HEK293 (cell line): ENCODE data around the gene SH2D2A.
A peak's percentile ranks its signal among the peaks of the same experiment; 100 is the strongest.

Experiments used
- EGR2 ChIP-seq: fragments of 450-650 bp; formaldehyde crosslinking; IDR thresholded peaks from 2 replicates; pipeline ENCODE4 v1.5.1; 2016; ENCODE audit warnings: low read depth, missing biosample characterization, missing genetic modification characterization
- HIC1 ChIP-seq: fragments of 450-650 bp; formaldehyde crosslinking; IDR thresholded peaks from 2 replicates; pipeline ENCODE4 v1.5.1; 2016; ENCODE audit warnings: missing biosample characterization, missing genetic modification characterization
- KLF8 ChIP-seq: fragments of 450-650 bp; formaldehyde crosslinking; IDR thresholded peaks from 2 replicates; pipeline ENCODE4 v1.5.1; 2016; ENCODE audit warnings: missing biosample characterization, missing genetic modification characterization
- PATZ1 ChIP-seq: fragments of 450-650 bp; formaldehyde crosslinking; IDR thresholded peaks from 2 replicates; pipeline ENCODE4 v1.5.1; 2016; ENCODE audit warnings: missing biosample characterization, missing genetic modification characterization
- PRDM1 ChIP-seq: fragments of 450-650 bp; formaldehyde crosslinking; IDR thresholded peaks from 2 replicates; pipeline ENCODE4; 2016; ENCODE audit warnings: missing biosample characterization, missing genetic modification characterization
- SP7 ChIP-seq: fragments of 450-650 bp; formaldehyde crosslinking; IDR thresholded peaks from 2 replicates; pipeline ENCODE4 v1.5.1; 2016; ENCODE audit warnings: missing biosample characterization, missing genetic modification characterization
- TCF7L2 ChIP-seq: IDR thresholded peaks from 2 replicates; pipeline ENCODE4 v1.6.1; 2011; ENCODE audit warnings: low read depth, mild to moderate bottlenecking, inconsistent platforms, low read length, moderate library complexity, borderline replicate concordance
- ZBTB17 ChIP-seq: fragments of 450-650 bp; formaldehyde crosslinking; IDR thresholded peaks from 2 replicates; pipeline ENCODE4 v1.5.1; 2016; ENCODE audit warnings: missing biosample characterization, missing genetic modification characterization
- ZNF133 ChIP-seq: fragments of 450-650 bp; formaldehyde crosslinking; IDR thresholded peaks from 2 replicates; pipeline ENCODE4 v1.5.1; 2016; ENCODE audit warnings: missing biosample characterization, missing genetic modification characterization
- ZNF19 ChIP-seq: fragments of 450-650 bp; formaldehyde crosslinking; IDR thresholded peaks from 2 replicates; pipeline ENCODE4; 2016; ENCODE audit warnings: missing biosample characterization, missing genetic modification characterization, low read depth
- ZNF23 ChIP-seq: fragments of 450-650 bp; formaldehyde crosslinking; IDR thresholded peaks from 2 replicates; pipeline ENCODE4 v1.5.1; 2016; ENCODE audit warnings: missing biosample characterization, missing genetic modification characterization, borderline replicate concordance
- ZNF266 ChIP-seq: fragments of 450-650 bp; formaldehyde crosslinking; IDR thresholded peaks from 2 replicates; pipeline ENCODE4 v1.5.1; 2016; ENCODE audit warnings: missing biosample characterization, missing genetic modification characterization, low read depth
- ZNF335 ChIP-seq: fragments of 450-650 bp; formaldehyde crosslinking; conservative IDR thresholded peaks from 2 replicates; pipeline ENCODE4 v1.5.1; 2016; ENCODE audit warnings: missing biosample characterization, missing genetic modification characterization
- ZNF398 ChIP-seq: fragments of 450-650 bp; formaldehyde crosslinking; IDR thresholded peaks from 2 replicates; pipeline ENCODE4 v1.5.1; 2017; ENCODE audit warnings: missing biosample characterization, missing genetic modification characterization
- ZNF433 ChIP-seq: fragments of 450-650 bp; formaldehyde crosslinking; IDR thresholded peaks from 2 replicates; pipeline ENCODE4 v1.5.1; 2016; ENCODE audit warnings: missing biosample characterization, missing genetic modification characterization, low read depth
- ZNF48 ChIP-seq: fragments of 450-650 bp; formaldehyde crosslinking; IDR thresholded peaks from 2 replicates; pipeline ENCODE4 v1.5.1; 2016; ENCODE audit warnings: missing biosample characterization, missing genetic modification characterization
- ZNF549 ChIP-seq: fragments of 450-650 bp; IDR thresholded peaks from 2 replicates; pipeline ENCODE4 v1.5.1; 2018; ENCODE audit warnings: missing biosample characterization, missing genetic modification characterization, mild to moderate bottlenecking, inconsistent platforms, moderate library complexity
- ZNF580 ChIP-seq: fragments of 450-650 bp; formaldehyde crosslinking; IDR thresholded peaks from 2 replicates; pipeline ENCODE4 v1.5.1; 2016; ENCODE audit warnings: missing biosample characterization, missing genetic modification characterization
- ZNF621 ChIP-seq: fragments of 450-650 bp; formaldehyde crosslinking; IDR thresholded peaks from 2 replicates; pipeline ENCODE4 v1.5.1; 2017; ENCODE audit warnings: missing biosample characterization, missing genetic modification characterization
- ZNF624 ChIP-seq: fragments of 450-650 bp; formaldehyde crosslinking; IDR thresholded peaks from 2 replicates; pipeline ENCODE4 v1.5.1; 2017; ENCODE audit warnings: missing biosample characterization, missing genetic modification characterization
- ZNF768 ChIP-seq: fragments of 450-650 bp; formaldehyde crosslinking; IDR thresholded peaks from 2 replicates; pipeline ENCODE4 v1.5.1; 2018; ENCODE audit warnings: missing biosample characterization, mild to moderate bottlenecking, missing genetic modification characterization
- ZNF785 ChIP-seq: fragments of 450-650 bp; formaldehyde crosslinking; IDR thresholded peaks from 2 replicates; pipeline ENCODE4 v1.5.1; 2016; ENCODE audit warnings: missing biosample characterization, missing genetic modification characterization
- ZNF791 ChIP-seq: fragments of 450-650 bp; formaldehyde crosslinking; IDR thresholded peaks from 2 replicates; pipeline ENCODE4 v1.5.1; 2016; ENCODE audit warnings: missing biosample characterization, missing genetic modification characterization
- ZSCAN5A ChIP-seq: fragments of 450-650 bp; formaldehyde crosslinking; IDR thresholded peaks from 2 replicates; pipeline ENCODE4 v1.5.1; 2016; ENCODE audit warnings: missing biosample characterization, missing genetic modification characterization
- TF ChIP-seq, protein P1 (sequence below): sonication (generic); formaldehyde crosslinking; IDR thresholded peaks from 2 replicates; pipeline ENCODE4 v1.8.1; 2022; ENCODE audit warnings: mild to moderate bottlenecking, moderate library complexity, missing genetic modification reagents
- TF ChIP-seq, protein P2 (sequence below): fragments of 450-650 bp; IDR thresholded peaks from 2 replicates; pipeline ENCODE4 v1.5.1; 2018; ENCODE audit warnings: missing biosample characterization, missing genetic modification characterization
- TF ChIP-seq, protein P3 (sequence below): fragments of 450-650 bp; formaldehyde crosslinking; IDR thresholded peaks from 2 replicates; pipeline ENCODE4 v1.5.1; 2016; ENCODE audit warnings: missing biosample characterization, missing genetic modification characterization, low read depth

Gene SH2D2A

DNA sequence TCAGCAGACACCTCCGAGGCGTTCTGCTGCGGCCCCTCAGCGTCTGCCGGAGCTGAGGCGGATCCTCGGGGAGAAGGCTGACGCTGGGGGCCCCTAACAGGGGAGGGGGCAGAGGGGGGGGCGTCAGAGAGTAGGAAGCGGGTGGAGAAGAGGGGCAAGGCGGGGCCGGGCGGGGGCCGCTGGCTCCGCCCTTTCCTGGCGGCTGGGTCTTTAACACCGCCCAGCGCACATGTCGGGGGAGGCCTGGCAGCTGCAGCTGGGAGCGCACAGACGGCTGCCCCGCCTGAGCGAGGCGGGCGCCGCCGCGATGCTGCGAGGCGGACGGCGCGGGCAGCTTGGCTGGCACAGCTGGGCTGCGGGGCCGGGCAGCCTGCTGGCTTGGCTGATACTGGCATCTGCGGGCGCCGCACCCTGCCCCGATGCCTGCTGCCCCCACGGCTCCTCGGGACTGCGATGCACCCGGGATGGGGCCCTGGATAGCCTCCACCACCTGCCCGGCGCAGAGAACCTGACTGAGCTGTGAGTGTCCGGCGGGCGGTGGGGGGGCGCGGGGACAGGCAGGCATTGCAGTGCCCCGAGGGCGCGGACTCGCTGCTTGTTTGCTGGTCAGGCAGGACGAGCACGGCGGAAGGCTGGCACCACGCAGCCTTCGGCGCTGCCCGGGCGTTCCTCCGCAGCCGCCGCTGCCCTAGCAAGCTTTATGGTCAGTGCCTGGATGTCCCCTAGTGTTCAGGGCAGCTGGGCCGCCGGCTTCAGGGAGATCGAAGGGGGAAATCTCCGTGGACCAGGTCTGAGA is 44.2 kb upstream of the SH2D2A start, which contains the start of gene NTRK1 (continued):
- TF ChIP-seq ZNF398 (tag by site-specific recombination) = peak; percentile 75
- TF ChIP-seq ZNF624 (tag by site-specific recombination) = no peak
- no peak for TF ChIP-seq ZNF791 (tag by site-specific recombination)
- no peak for TF ChIP-seq ZNF549 (tag by site-specific recombination)
- no peak for TF ChIP-seq HIC1 (tag by site-specific recombination)
- TF ChIP-seq PRDM1 = no peak
- TF ChIP-seq, protein P1, sequence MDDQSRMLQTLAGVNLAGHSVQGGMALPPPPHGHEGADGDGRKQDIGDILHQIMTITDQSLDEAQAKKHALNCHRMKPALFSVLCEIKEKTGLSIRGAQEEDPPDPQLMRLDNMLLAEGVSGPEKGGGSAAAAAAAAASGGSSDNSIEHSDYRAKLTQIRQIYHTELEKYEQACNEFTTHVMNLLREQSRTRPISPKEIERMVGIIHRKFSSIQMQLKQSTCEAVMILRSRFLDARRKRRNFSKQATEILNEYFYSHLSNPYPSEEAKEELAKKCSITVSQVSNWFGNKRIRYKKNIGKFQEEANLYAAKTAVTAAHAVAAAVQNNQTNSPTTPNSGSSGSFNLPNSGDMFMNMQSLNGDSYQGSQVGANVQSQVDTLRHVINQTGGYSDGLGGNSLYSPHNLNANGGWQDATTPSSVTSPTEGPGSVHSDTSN (CRISPR knock-in tag) = no peak
- TF ChIP-seq ZNF621 (tag by site-specific recombination) = no peak
- TF ChIP-seq ZNF266 = no peak
- no peak for TF ChIP-seq ZSCAN5A (tag by site-specific recombination)
- TF ChIP-seq ZNF19 (tag by site-specific recombination) = no peak
- peak; percentile 44 for TF ChIP-seq EGR2 (tag by site-specific recombination)
- no peak for TF ChIP-seq TCF7L2
- TF ChIP-seq PATZ1 = peak; percentile 22
- TF ChIP-seq ZNF23 (tag by site-specific recombination) = no peak
- TF ChIP-seq ZNF433 (tag by site-specific recombination) = no peak
- TF ChIP-seq ZNF785 = no peak
- no peak; the same call in 1 of the 2 replicates for TF ChIP-seq ZBTB17 (tag by site-specific recombination)
- no peak for TF ChIP-seq ZNF133
- TF ChIP-seq KLF8 (tag by site-specific recombination) = peak; percentile 18; the same call in 1 of the 2 replicates
- TF ChIP-seq ZNF48 (tag by site-specific recombination) = no peak
- no peak for TF ChIP-seq SP7 (tag by site-specific recombination)
- TF ChIP-seq, protein P2, sequence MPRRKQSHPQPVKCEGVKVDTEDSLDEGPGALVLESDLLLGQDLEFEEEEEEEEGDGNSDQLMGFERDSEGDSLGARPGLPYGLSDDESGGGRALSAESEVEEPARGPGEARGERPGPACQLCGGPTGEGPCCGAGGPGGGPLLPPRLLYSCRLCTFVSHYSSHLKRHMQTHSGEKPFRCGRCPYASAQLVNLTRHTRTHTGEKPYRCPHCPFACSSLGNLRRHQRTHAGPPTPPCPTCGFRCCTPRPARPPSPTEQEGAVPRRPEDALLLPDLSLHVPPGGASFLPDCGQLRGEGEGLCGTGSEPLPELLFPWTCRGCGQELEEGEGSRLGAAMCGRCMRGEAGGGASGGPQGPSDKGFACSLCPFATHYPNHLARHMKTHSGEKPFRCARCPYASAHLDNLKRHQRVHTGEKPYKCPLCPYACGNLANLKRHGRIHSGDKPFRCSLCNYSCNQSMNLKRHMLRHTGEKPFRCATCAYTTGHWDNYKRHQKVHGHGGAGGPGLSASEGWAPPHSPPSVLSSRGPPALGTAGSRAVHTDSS = no peak
- TF ChIP-seq, protein P3, sequence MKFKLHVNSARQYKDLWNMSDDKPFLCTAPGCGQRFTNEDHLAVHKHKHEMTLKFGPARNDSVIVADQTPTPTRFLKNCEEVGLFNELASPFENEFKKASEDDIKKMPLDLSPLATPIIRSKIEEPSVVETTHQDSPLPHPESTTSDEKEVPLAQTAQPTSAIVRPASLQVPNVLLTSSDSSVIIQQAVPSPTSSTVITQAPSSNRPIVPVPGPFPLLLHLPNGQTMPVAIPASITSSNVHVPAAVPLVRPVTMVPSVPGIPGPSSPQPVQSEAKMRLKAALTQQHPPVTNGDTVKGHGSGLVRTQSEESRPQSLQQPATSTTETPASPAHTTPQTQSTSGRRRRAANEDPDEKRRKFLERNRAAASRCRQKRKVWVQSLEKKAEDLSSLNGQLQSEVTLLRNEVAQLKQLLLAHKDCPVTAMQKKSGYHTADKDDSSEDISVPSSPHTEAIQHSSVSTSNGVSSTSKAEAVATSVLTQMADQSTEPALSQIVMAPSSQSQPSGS (tag by site-specific recombination) = no peak
- no peak for TF ChIP-seq ZNF768 (tag by site-specific recombination)
- peak; percentile 32; the same call in 1 of the 2 replicates for TF ChIP-seq ZNF335 (tag by site-specific recombination)
- TF ChIP-seq ZNF580 (tag by site-specific recombination) = no peak
